ENCODE measurements around the gene KLHL30. TPM values are rescaled to one million over a fixed set of nuclear protein-coding genes. Genes with fewer than 3 reads are reported as not detected.

KLHL30 gene
- total RNA-seq, 4 donors from 2014 or later = 0.65 to 1.9 (median 0.78) TPM

DNA sequence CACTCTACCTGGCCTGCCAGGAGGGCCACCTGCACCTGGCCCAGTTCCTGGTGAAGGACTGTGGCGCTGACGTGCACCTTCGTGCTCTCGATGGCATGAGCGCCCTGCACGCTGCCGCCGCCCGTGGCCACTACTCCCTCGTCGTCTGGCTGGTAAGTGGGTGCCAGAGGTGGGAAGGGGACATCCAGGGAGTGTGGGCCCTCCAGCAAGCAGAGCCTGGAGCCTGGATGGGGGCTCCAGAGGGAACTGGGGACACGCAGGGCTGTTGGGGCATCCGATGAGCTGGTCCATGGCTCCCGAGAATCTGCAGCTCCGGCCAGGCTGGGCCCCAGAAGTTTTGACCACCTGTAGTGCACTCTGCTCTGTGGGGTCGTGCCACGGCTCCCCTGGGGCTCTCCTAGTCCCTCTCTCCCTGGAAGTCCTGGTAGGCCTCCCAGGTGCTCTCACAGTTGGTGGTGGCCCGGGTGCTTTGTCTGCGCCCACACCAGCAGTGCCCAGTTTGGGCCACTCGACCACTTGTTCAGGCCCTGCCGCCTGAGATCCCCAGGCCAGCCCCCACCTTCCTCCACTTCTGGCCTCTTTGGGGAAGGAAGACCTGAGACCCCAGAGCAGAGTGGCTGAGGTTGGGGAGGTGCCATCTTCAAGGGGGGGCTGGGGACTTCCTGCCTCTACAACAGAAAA lies 33.6 kb upstream of the KLHL30 start:
- TF ChIP-seq, protein P1, sequence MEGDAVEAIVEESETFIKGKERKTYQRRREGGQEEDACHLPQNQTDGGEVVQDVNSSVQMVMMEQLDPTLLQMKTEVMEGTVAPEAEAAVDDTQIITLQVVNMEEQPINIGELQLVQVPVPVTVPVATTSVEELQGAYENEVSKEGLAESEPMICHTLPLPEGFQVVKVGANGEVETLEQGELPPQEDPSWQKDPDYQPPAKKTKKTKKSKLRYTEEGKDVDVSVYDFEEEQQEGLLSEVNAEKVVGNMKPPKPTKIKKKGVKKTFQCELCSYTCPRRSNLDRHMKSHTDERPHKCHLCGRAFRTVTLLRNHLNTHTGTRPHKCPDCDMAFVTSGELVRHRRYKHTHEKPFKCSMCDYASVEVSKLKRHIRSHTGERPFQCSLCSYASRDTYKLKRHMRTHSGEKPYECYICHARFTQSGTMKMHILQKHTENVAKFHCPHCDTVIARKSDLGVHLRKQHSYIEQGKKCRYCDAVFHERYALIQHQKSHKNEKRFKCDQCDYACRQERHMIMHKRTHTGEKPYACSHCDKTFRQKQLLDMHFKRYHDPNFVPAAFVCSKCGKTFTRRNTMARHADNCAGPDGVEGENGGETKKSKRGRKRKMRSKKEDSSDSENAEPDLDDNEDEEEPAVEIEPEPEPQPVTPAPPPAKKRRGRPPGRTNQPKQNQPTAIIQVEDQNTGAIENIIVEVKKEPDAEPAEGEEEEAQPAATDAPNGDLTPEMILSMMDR (IDR thresholded peaks at IDR 0.05; ENCODE audit: low read depth) = no peak

DNA sequence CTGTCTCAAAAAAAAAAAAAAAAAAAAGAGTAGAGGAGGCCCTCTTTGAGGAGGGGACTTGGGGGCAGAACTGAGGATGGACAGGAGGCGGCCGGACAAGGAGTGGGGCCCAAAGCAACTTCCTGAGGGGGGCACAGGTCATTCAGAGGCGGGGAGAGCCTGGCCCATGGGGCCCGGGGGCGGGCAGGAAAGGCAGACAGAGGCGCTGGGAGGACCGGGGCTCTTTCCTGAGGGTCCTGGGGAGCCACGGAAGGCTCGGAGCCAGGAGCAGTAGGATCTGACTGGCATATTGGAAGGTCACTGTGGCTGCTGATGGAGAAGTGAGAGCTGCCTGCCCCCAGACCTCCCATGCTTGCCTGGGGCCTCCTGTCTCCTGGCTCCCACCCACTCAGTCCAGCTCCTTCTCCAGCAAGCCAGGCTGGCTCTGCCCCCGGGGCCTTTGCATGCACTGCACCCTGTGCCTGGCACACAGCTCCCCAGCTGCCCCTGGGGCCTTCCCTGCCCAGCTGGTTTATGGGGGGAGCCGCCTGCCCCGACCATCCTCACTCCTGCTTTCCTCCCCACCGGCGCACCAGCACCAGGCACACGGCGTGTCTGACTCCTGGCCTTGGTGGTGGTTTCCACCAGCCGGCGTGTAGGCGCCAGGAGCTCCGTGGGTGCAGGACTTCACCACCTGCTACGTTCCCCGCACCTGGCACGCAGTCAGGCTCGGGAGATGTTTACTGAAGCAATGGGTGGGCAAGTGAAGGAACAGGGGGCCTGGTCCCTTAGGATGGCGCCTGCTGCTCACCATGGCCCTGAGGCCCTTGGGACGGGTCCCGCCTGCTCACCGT lies 32.7 kb upstream of the KLHL30 start:
- TF ChIP-seq, protein P1 (IDR thresholded peaks at IDR 0.05; ENCODE audit: low read depth) = no peak

DNA sequence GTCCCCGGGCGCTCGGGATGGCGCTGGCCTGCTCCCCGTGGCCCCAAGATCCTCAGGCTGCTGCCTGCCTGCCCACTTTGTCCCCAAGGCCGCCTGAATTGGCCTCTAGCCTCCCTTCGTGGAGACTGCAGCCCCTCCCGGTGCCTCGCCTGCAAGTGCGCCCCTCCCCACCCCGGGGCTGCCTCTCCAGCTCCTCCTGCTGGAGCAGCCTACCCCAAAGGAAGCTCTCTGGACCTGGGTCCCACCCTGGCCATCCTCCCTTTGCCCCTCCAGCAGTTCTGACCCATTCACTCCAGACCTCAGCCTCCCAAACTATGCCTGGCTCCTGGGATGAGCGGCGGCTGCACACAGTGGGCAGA lies 32.1 kb upstream of the KLHL30 start:
- TF ChIP-seq, protein P1 (IDR thresholded peaks at IDR 0.05; ENCODE audit: low read depth) = no peak

DNA sequence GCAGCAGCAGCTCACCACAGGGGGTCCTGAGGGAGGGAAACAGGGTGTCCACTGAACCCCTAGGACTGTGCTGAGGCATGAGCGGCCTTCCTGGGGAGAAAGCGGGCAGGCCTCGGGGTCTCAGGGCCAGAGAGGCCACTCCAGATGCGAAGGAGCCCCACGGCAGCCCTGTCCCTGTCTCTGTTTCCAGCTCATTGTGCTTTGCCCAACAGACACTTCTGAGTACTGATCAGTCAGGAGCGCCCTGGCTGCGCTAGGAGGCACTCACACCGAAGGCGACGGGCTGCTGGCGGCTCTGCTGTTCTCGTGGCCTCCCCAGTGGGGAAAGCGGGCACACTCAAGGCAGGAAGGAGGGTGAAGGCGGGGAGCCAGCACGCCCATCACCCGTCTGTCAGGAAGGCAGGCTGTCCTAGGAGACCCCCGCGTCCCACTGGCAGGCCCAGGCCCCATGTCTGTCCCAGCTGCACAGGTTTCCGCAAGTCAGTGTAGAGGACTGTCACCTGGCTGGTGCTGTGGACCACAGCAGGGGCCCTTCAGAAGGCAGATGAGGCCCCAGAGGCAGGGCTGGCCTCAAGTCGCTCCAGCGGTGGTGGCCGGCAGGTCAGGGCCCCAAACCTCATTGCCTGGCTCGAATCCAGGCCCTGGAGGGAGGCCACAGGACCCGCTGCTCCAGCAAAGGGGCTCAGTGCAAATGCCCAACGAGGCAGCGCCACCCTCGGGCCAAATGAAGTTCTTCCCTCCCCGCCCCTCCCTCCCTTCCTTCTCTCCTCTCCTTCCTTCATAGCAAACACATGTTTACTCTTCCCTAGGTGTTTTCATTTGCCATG lies 31.6 kb upstream of the KLHL30 start:
- TF ChIP-seq, protein P1 (IDR thresholded peaks at IDR 0.05; ENCODE audit: low read depth) = no peak

DNA sequence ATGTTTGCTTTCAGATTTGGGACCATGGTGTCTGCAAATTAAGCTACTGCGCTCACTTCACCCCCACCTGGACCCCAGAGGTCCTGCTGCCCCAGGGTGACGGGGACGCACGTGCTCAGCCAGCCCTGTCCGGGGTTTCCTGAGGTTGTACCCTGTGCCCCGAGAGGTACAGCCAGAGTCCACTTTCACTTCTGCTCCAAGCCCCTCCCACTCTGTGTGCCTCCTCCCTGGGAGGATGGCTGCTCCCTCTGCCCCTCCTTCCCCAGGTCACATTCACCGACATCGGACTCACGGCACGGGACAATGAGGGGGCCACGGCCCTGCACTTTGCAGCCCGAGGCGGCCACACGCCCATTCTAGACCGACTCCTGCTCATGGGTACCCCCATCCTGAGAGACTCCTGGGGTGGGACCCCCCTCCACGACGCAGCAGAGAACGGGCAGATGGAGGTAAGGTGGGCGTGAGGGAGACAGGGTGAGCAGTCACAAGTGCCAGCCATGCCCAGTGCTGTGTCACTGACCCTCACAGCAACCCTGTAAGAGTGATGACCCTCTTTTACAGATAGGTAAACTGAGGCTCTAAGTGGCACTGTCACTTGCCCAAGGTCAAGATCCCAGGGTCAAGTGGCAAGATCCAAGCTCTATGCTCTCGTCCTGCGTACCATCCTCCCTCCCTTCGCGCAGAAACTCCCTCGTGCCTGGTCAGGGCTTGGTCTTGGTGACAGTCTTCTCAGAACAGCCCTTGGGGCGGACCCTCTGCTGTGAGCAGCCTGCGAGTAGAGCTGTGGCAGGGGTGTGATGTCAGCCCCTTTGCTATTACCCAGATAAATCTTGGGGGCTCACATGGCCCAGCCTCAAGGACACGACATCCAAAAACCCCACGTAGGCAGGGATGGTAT lies 30.7 kb upstream of the KLHL30 start:
- TF ChIP-seq, protein P1 (IDR thresholded peaks at IDR 0.05; ENCODE audit: low read depth) = no peak

DNA sequence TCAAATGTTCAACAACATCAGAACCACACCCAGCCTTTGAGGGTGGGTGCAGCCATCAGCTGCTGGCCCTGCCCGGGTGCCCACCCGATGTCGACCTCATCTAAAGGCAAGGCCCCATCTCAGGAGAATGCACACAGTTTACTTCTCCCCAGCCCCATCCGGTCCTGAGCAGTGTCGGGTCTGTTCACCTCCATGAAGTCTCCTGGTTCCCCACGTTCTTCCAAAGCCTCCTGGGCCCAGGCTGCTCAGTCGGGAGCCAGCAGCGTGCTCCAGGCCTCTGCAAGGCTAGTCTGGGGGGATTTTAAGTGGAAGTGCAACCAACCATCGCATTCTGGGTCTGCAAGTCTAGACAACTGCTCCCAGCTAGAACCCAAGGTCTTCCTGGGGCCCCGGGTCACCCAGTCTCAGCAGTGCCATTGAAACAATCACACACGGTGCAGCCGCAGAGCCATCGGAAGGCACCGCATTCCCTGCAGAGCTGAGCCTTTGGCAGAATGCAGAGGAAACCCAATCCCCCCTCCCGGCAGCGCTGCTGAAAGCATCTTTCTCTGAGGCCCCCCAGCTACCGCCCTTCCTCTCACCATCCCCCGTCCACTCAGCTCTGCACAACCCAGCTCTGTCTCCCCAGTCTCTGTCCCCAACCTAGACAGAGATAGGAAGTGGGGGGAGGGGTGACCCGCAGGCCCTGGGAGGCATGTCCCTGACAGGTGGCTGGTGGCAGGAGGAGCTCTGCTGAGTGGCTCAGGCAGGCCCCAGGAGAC lies 29.9 kb upstream of the KLHL30 start:
- TF ChIP-seq, protein P1 (IDR thresholded peaks at IDR 0.05; ENCODE audit: low read depth) = no peak
